Caki2 (cell line): ENCODE measurements around the gene EGFL7. TPM values are rescaled to one million over a fixed set of nuclear protein-coding genes. Genes with fewer than 3 reads are reported as not detected.

Experiments used
- DNase-seq: peaks from one replicate; pipeline ENCODE4 v3.0.0-alpha.2; 2015; ENCODE audit warnings: low read depth
- in situ Hi-C: cut with HindIII; loops from 2 replicates; pipeline ENCODE4 v1.10.0; 2016; ENCODE audit warnings: low sequenced_read_pairs, low pct_unique_long_range_greater_than_20kb, mixed read lengths
- total RNA-seq: library from RNA; depleted of rRNA; stranded (reverse); fragments of >200 nt; shearing (Covaris generic); gene quantifications from 2 replicates; pipeline ENCODE4 v1.2.3, GENCODE V29; 2014; ENCODE audit warnings: low replicate concordance

The EGFL7 gene
- total RNA-seq, 1 experiment from 2014 or later: 58.6 TPM

GRCh38 chr9:136676920-136677686 lies 14.4 kb downstream of the EGFL7 start:
- in situ Hi-C loops: no loop called here
- DNase-seq: no peak

GRCh38 chr9:136678034-136678433 lies 15.3 kb downstream of the EGFL7 start:
- no peak for DNase-seq
- in situ Hi-C loops: no loop called here

- in situ Hi-C loops: no loop called here
- DNase-seq: no peak
Measured at GRCh38 chr9:136678624-136679023, 15.9 kb downstream of the EGFL7 start.

GRCh38 chr9:136679431-136679941 lies 16.8 kb downstream of the EGFL7 start:
- no peak for DNase-seq
- in situ Hi-C loops: no loop called here

- in situ Hi-C loops: no loop called here
- no peak for DNase-seq
Measured at GRCh38 chr9:136681029-136681428, 18.3 kb downstream of the EGFL7 start.

GRCh38 chr9:136681945-136682699 lies 19.4 kb downstream of the EGFL7 start:
- no peak for DNase-seq
- in situ Hi-C loops: no loop called here

- no peak for DNase-seq
- in situ Hi-C loops: no loop called here
Measured at GRCh38 chr9:136682710-136683109, 20.0 kb downstream of the EGFL7 start.

GRCh38 chr9:136683173-136683745 lies 20.5 kb downstream of the EGFL7 start:
- DNase-seq: no peak
- in situ Hi-C loops: no loop called here

GRCh38 chr9:136683755-136684154 lies 21.0 kb downstream of the EGFL7 start:
- in situ Hi-C loops: no loop called here
- DNase-seq: no peak

GRCh38 chr9:136684339-136684738 lies 21.6 kb downstream of the EGFL7 start:
- in situ Hi-C loops: no loop called here
- no peak for DNase-seq

GRCh38 chr9:136684799-136685198 lies 22.1 kb downstream of the EGFL7 start:
- in situ Hi-C loops: no loop called here
- DNase-seq: no peak

- in situ Hi-C loops: no loop called here
- DNase-seq: no peak
Measured at GRCh38 chr9:136685216-136685615, 22.5 kb downstream of the EGFL7 start.

- no peak for DNase-seq
- in situ Hi-C loops: no loop called here
Measured at GRCh38 chr9:136685790-136686533, 23.2 kb downstream of the EGFL7 start.

GRCh38 chr9:136686534-136686793 lies 23.7 kb downstream of the EGFL7 start:
- DNase-seq: no peak
- in situ Hi-C loops: no loop called here

- in situ Hi-C loops: no loop called here
- peak; percentile 55 for DNase-seq
Measured at GRCh38 chr9:136686794-136687711, 24.3 kb downstream of the EGFL7 start, which contains the start of gene AGPAT2. Gene AGPAT2, minus strand, starts transcription at chr9:136687457. Its CDS starts 100 bp downstream, at chr9:136687357.

GRCh38 chr9:136687721-136688223 lies 25.1 kb downstream of the EGFL7 start:
- in situ Hi-C loops: no loop called here
- no peak for DNase-seq

- in situ Hi-C loops: no loop called here
- DNase-seq: no peak
Measured at GRCh38 chr9:136688274-136689107, 25.8 kb downstream of the EGFL7 start.
